Stimulated activated memory B cell treated with anti-CD40 and anti-IgM and Interleukin-4, amounts not matched to agents 10 μg/mL and 1 μg/mL and 100 μg/mL, for 72 hours (primary cell): ENCODE measurements around the gene RNF212B.
A peak's percentile ranks its signal among the peaks of the same experiment; 100 is the strongest.
"Not testable (repeated sequence)": the region's sequence is repeated elsewhere in the genome, so short reads cannot be mapped to it uniquely, and the experiment has no call there.

Source experiments
- ATAC-seq: fragments of 150-1000 bp; cut with Tn5 transposase; 2 replicates; pipeline ENCODE4 v1.10.0; 2021
- H3K27ac Mint-ChIP-seq: one replicate; pipeline ENCODE4 v1.8.0; 2022; ENCODE audit warnings: mild to moderate bottlenecking, mixed read lengths
- H3K27me3 Mint-ChIP-seq: one replicate; pipeline ENCODE4 v1.8.0; 2022; ENCODE audit warnings: mixed read lengths
- H3K36me3 Mint-ChIP-seq: one replicate; pipeline ENCODE4 v1.8.0; 2022; ENCODE audit warnings: mixed read lengths
- H3K4me1 Mint-ChIP-seq: one replicate; pipeline ENCODE4 v1.8.0; 2022; ENCODE audit warnings: mixed read lengths
- H3K4me3 Mint-ChIP-seq: one replicate; pipeline ENCODE4 v1.8.0; 2022; ENCODE audit warnings: mild to moderate bottlenecking, moderate library complexity, mixed read lengths
- H3K9me3 Mint-ChIP-seq: one replicate; pipeline ENCODE4 v1.8.0; 2022; ENCODE audit warnings: mixed read lengths

The RNF212B gene

DNA sequence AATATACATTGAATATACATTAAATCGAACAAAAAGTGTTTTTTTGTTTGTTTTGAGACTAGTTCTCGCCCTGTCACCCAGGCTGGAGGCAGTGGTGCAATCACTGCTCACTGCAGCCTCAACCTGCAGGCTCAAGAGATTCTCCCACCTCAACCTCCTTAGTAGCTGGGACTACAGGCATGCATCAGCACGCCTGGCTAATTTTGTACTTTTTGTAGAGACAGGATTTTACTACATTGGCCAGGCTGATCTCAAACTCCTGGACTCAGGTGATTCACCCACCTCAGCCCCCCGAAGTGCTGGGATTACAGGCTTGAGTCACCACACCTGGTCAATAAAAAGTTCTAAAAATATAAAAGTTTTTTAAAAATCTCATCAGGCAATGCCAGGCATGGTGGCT, 10.2 kb upstream of the RNF212B start:
- H3K4me1 Mint-ChIP-seq, result peaks cover 13% of the 10 kb centered on the region
- no peak overlapping the region for H3K4me3 Mint-ChIP-seq
- H3K36me3 Mint-ChIP-seq, result no peaks in the 10 kb centered on the region
- H3K27me3 Mint-ChIP-seq, result peaks cover 33% of the 10 kb centered on the region
- peaks cover 10% of the 10 kb centered on the region for H3K9me3 Mint-ChIP-seq
- H3K27ac Mint-ChIP-seq, result no peak overlapping the region
- no peak for ATAC-seq

DNA sequence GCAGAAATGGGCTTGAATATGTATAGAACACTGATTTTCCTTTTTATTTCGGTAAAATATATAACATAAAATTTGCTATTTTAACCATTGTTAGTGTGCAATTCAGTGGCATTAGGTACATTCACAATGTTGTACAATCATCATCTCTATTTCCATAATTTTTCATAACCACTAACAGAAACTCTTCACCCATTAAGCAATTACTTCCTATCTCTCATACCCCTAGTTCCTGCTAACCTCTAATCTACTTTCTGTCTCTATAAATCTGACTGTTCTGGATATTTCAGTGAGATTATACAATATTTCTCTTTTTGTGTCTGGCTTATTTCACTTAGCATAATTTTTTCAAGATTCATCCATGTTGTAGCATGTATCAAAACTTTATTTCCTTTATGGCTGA, 8.9 kb upstream of the RNF212B start:
- Mint-ChIP-seq H3K27me3 (peaks cover 31% of the 10 kb centered on the region), H3K36me3 (no peaks in the 10 kb centered on the region), H3K9me3 (peaks cover 10% of the 10 kb centered on the region), H3K4me3 (no peak overlapping the region), H3K27ac (no peak overlapping the region), H3K4me1 (peaks cover 13% of the 10 kb centered on the region)
- ATAC-seq, result no peak

DNA sequence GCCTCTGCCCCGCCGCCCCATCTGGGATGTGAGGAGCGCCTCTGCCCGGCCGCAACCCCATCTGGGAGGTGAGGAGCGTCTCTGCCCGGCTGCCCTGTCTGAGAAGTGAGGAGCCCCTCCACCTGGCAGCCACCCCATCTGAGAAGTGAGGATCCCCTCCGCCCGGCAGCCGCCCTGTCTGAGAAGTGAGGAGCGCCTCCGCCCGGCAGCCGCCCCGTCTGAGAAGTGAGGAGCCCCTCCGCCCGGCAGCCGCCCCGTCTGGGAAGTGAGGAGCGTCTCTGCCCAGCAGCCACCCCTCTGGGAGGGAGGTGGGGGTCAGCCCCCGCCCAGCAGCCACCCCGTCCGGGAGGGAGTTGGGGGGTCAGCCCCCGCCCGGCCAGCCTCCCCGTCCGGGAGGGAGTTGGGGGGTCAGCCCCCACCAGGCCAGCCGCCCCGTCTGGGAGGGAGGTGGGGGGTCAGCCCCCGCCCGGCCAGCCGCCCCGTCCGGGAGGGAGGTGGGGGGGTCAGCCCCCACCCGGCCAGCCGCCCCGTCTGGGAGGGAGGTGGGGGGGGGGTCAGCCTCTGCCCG, 5.4 kb upstream of the RNF212B start:
- H3K36me3 Mint-ChIP-seq, H3K9me3 Mint-ChIP-seq, H3K4me3 Mint-ChIP-seq, H3K27ac Mint-ChIP-seq, ATAC-seq: not testable (repeated sequence)
- peaks cover 17% of the 10 kb centered on the region for H3K27me3 Mint-ChIP-seq
- H3K4me1 Mint-ChIP-seq, result peaks cover 13% of the 10 kb centered on the region

DNA sequence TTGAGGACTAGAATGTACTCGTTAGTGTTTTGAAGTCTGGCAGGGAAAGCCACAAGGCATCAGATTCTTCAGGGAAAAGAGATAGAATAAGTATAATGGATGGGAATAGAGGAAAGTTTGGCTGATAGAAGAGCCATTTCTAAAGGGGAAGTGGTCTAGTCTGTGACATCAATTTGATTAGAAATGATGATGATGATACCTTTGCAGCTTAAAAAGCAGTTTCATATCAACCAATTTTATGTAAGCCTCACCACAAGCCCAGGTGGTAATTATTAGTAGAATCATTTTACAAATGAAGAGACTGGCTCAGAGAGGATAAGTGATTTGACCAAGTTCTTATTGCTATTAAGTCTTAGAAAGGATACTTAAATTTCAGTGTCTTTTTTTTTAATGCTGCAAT, 2.9 kb downstream of the RNF212B start:
- Mint-ChIP-seq H3K9me3 (no peaks in the 10 kb centered on the region), H3K4me1 (peaks cover 20% of the 10 kb centered on the region), H3K27ac (peak overlapping the region; percentile 60), H3K27me3 (peaks cover 42% of the 10 kb centered on the region), H3K36me3 (peaks cover 5% of the 10 kb centered on the region), H3K4me3 (peak overlapping the region; percentile 14)
- ATAC-seq, result peak; percentile 72

DNA sequence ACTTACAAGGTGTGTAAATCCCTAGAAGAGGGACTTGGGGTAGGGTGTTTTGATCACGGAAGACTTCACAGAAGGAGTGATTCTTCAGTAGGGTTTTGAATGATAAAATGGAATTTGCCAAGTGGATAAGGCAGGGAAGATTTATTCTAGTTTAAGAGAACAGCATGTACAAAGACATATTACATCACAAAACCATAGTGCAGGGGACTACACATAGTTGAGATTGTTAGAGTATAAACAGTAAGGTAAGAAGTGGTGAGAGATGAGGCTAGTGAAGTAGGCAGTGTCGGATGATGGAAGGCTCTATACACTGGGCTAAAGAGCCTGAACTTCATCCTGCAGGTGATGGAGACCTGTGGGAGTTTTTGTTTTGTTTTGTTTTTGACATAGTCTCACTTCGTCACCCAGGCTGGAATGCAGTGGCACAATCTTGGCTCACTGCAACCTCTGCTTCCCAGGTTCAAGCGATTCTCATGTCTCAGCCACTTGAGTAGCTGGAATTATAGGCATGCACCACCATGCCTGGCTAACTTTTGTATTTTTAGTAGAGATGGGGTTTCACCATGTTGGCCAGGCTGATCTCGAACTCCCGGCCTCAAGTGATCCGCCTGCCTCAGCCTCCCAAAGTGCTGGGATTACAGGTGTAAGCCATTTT, 3.5 kb downstream of the RNF212B start:
- Mint-ChIP-seq H3K4me3 (peak overlapping the region; percentile 14), H3K27me3 (peaks cover 42% of the 10 kb centered on the region), H3K27ac (peak overlapping the region; percentile 60), H3K4me1 (peaks cover 20% of the 10 kb centered on the region)
- not testable (repeated sequence) for H3K9me3 Mint-ChIP-seq, H3K36me3 Mint-ChIP-seq, ATAC-seq

DNA sequence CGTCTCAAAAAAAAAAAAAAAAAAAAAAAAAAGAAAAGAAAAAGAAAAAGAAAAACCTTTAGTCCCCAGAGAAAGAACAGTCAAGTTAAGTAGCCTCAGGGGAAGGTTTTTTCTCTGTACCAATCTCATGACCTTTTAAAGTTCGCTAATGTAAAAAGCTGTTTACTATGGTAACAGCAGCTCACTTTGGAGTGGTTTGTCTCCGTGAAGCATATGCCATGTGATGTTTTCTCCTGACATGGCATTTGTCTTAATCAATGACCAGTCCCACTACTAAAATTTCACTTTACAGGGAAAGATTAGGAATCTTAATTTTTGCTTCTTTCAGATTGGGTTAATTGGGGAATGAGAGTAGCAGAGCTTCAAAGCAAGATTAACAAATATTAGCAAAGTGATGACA, 4.3 kb downstream of the RNF212B start:
- ATAC-seq, result peak; percentile 70
- Mint-ChIP-seq H3K9me3 (no peaks in the 10 kb centered on the region), H3K27ac (peak overlapping the region; percentile 49), H3K4me1 (peaks cover 20% of the 10 kb centered on the region), H3K4me3 (no peak overlapping the region), H3K27me3 (peaks cover 39% of the 10 kb centered on the region), H3K36me3 (peaks cover 5% of the 10 kb centered on the region)

DNA sequence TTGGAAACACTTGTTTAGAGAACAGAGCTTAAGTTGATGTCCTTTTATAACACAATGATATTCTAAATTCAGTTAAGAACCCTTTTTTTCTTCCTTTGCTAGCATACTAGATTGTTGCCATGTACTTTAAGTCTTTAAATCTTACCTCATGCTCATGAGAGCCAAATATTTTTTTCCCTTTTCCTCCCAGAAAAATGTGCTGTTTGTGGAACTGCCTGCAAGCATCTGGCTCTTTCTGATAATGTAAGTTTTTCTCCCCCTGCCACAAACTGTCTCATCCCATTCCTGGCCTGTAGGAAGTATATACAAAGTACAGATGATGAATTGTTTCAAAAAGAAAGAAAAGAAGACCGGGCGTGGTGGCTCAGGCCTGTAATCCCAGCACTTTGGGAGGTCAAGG, 5.3 kb downstream of the RNF212B start:
- Mint-ChIP-seq H3K27ac (no peak overlapping the region), H3K9me3 (no peaks in the 10 kb centered on the region), H3K27me3 (peaks cover 29% of the 10 kb centered on the region), H3K4me1 (peaks cover 12% of the 10 kb centered on the region), H3K4me3 (no peak overlapping the region), H3K36me3 (no peaks in the 10 kb centered on the region)
- no peak for ATAC-seq

DNA sequence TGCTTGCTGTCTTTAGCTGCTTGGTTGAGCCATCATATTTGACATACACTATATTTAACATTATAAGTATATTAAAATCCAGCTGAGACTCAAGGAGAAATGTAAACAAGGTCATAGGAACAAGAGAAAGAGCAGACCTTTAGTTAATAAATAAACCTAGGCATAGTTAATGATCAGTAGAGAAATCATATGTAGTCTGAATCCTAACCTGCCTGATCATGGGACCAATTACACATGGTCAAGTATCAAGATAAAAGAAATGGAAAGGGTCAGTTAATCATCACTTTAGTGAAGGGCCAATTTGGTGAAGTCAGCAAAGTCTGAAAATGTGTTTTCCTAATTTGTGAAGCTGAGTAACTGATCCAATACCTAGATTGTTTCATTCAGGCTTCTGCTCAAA, 7.5 kb downstream of the RNF212B start:
- Mint-ChIP-seq H3K36me3 (no peaks in the 10 kb centered on the region), H3K27me3 (peaks cover 12% of the 10 kb centered on the region), H3K4me3 (no peak overlapping the region), H3K9me3 (no peaks in the 10 kb centered on the region), H3K27ac (no peak overlapping the region), H3K4me1 (peaks cover 10% of the 10 kb centered on the region)
- ATAC-seq, result no peak

DNA sequence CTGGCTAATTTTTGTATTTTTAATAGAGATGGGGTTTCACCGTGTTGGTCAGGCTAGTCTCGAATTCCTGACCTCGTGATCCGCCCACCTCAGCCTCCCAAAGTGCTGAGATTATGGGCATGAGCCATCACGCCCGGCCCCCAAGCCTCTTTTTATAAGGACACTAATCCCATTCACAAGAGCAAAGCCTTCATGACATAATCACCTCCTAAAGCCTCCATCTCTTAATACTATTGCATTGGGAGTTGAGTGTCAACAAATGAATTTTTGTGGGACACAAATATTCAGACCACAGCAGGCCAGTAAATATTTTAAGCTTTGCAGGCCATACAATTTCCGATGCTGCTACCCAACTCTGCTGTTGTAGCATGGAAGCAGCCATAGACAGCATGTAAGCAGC, 10.9 kb downstream of the RNF212B start:
- ATAC-seq, result no peak
- peaks cover 25% of the 10 kb centered on the region for H3K27me3 Mint-ChIP-seq
- no peak overlapping the region for H3K27ac Mint-ChIP-seq
- H3K4me1 Mint-ChIP-seq, result no peaks in the 10 kb centered on the region
- H3K4me3 Mint-ChIP-seq, result no peak overlapping the region
- H3K9me3 Mint-ChIP-seq, result no peaks in the 10 kb centered on the region
- H3K36me3 Mint-ChIP-seq, result no peaks in the 10 kb centered on the region

DNA sequence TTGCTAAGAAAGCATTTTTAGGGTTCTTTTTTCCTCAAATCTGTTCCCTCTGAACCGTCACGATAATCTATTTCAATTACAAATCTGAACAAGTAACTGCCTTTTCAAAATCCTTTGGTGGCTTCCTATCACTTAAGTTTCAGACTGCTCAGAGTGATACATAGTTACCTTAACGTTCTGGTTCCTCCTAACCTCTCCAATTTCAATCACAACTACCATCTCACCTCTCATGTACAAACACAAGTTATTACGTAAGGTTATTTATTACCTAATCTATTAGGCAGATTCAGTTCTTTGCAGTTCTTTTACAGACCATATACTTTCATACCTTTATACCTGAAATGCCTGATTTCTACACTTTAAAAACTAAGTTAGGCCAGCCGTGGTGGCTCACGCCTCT, 12.1 kb downstream of the RNF212B start:
- H3K27ac Mint-ChIP-seq, result no peak overlapping the region
- ATAC-seq, result no peak
- no peak overlapping the region for H3K4me3 Mint-ChIP-seq
- H3K27me3 Mint-ChIP-seq, result peaks cover 26% of the 10 kb centered on the region
- H3K9me3 Mint-ChIP-seq, result no peaks in the 10 kb centered on the region
- H3K36me3 Mint-ChIP-seq, result no peaks in the 10 kb centered on the region
- no peaks in the 10 kb centered on the region for H3K4me1 Mint-ChIP-seq

DNA sequence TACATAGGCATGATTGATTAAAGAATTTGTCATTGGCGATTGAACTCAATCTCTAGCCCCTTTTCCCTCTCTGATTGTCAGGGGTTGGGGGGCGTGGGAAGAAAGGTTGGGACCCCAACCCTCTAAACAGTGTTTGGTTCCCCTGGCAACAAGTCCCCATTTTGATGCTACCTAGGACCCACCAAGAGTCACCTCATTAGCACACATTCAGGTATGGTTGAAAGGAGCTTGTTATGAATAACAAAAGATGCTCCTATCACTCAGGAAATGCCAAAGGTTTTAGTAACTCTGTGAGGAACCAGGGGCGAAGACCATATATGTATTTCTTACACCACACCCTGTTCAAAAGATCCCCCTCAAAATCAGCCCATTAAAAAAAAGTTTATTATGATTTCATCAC, 14.3 kb downstream of the RNF212B start:
- ATAC-seq, result no peak
- no peaks in the 10 kb centered on the region for H3K4me1 Mint-ChIP-seq
- peaks cover 26% of the 10 kb centered on the region for H3K27me3 Mint-ChIP-seq
- no peaks in the 10 kb centered on the region for H3K36me3 Mint-ChIP-seq
- no peaks in the 10 kb centered on the region for H3K9me3 Mint-ChIP-seq
- no peak overlapping the region for H3K4me3 Mint-ChIP-seq
- H3K27ac Mint-ChIP-seq, result no peak overlapping the region

DNA sequence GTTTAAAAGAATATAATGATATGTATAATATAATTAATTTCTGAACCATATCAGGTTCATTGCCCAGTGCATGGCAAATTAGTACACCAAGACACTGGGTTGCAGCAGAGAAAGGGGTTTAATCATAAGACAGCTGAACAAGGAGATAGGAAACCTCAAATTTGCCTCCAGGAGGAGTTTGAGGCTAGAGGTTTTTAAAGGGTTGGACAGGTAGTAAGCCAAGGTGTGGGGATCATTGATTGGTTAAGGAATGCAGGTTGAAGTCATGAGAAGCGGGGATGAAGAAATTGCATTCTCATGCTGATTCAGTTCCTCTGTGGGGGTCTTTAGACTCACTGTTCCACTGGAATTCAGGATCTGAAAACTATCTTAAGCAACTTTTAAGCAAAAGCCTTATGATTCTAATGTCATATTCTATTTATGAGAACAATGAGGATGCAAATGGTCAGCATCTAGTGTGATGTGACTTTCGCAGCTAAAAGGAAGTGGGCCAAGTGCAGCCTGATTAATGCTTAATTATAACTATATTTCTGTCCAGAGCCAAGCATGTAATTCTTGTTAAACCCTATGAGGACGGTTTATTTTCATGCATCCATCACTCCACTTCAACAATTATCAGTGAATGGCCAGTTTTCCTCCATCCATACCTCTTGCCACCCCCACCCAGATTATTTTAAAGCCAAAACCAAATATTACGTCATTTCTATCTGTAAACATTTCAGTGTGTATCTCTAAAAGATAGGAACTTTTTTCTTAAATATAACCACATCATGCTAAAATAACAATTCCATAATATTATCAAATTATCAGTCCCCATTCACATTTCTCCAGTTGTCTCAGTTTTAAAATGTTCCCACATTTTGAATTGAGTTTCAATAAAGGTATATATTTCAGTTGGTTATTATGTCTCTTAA, 14.9 kb downstream of the RNF212B start:
- Mint-ChIP-seq H3K36me3 (no peaks in the 10 kb centered on the region), H3K27ac (no peak overlapping the region), H3K4me3 (no peak overlapping the region), H3K27me3 (peaks cover 32% of the 10 kb centered on the region), H3K9me3 (no peaks in the 10 kb centered on the region), H3K4me1 (no peaks in the 10 kb centered on the region)
- ATAC-seq, result no peak

DNA sequence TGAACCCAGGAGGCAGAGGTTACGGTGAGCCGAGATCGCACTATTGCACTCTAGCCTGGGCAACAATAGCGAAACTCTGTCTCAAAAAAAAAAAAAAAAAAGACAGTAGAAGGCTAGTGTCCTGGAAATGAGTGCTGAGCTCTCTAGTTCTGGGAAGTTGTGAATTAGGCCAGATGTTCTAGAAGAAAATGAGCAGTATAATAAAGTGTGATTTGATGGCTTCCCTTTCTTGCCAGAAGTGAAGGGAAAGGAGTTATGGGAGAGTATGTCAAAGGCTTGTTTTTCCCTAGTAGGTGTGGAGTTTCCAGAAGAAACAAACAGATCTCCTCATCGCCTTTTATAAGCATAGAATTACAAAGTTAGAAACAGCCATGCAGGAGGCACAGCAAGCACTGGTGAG, 20.5 kb downstream of the RNF212B start:
- no peak for ATAC-seq
- Mint-ChIP-seq H3K27ac (no peak overlapping the region), H3K36me3 (no peaks in the 10 kb centered on the region), H3K4me3 (no peak overlapping the region), H3K9me3 (no peaks in the 10 kb centered on the region), H3K27me3 (peaks cover 62% of the 10 kb centered on the region), H3K4me1 (no peaks in the 10 kb centered on the region)

DNA sequence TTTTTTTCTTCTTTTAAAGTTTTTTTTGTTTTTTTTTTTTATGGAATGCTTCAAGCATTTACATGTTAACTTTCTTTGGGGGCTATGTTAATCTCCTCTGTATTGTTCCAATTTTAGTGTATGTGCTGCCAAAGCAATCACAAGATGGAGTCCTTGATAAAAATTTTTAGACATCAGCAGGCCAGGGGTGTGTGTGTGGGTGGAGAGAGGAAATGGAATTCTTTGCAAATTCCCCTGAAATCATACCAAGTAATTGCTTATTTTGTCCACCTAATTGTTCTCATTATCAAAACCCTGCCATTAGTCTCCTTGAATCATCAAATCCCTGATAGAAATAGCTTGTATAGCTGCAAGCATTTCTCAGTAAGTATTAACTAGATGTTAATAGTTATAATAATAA, 21.7 kb downstream of the RNF212B start:
- no peak for ATAC-seq
- Mint-ChIP-seq H3K4me1 (no peaks in the 10 kb centered on the region), H3K36me3 (no peaks in the 10 kb centered on the region), H3K4me3 (no peak overlapping the region), H3K27ac (no peak overlapping the region), H3K9me3 (no peaks in the 10 kb centered on the region), H3K27me3 (peaks cover 68% of the 10 kb centered on the region)

DNA sequence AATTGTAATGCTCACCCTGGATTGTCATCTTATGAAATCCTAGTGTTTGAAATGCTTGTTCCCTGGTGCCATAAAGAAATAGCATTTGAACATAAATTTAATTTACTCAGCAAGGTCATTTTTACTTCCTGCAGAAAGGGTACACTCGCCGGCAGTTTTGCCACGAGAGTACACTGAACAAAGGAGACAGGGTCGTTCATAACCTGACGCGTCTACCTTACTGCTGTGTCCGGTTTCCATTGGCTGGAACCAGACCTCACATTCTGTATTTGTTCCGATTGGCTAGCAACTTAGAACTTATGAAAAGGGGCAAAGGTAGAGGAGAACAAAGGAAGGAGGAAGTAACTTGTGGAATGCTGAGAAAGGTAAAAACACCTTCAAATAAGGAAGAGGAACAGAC, 23.1 kb downstream of the RNF212B start:
- not testable (repeated sequence) for ATAC-seq, H3K4me3 Mint-ChIP-seq, H3K4me1 Mint-ChIP-seq, H3K9me3 Mint-ChIP-seq, H3K36me3 Mint-ChIP-seq, H3K27ac Mint-ChIP-seq
- H3K27me3 Mint-ChIP-seq, result peaks cover 82% of the 10 kb centered on the region

DNA sequence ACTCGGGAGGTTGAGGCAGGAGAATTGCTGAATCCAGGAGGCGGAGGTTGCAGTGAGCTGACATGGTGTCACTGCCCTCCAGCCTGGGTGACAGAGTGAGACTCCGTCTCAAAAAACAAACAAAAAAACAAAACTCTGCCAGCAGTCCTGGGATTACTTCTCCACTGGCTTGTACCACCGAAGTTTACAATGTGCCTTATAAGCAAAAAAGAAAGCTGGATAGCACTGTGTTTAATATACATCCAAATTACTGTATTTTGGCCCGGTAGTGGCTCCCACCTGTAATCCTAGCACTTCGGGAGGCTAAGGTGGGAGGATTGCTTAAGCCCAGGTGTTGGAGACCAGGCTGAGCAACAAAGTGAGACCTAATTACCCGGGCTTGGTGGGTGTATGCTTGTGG, 31.5 kb downstream of the RNF212B start:
- Mint-ChIP-seq H3K27ac (no peak overlapping the region), H3K27me3 (peaks cover 19% of the 10 kb centered on the region)
- no peak for ATAC-seq

More for the DNA sequence above, 31.5 kb downstream of the RNF212B start:
- Mint-ChIP-seq H3K4me3 (no peak overlapping the region), H3K4me1 (no peaks in the 10 kb centered on the region), H3K36me3 (no peaks in the 10 kb centered on the region), H3K9me3 (no peaks in the 10 kb centered on the region)
